Activated CD8-positive, alpha-beta memory T cell treated with anti-CD3 and anti-CD28 coated beads for 36 hours (primary cell): ENCODE data around the gene HPGD. TPM values are rescaled to one million over a fixed set of nuclear protein-coding genes. Genes with fewer than 3 reads are reported as not detected.
"Not testable (repeated sequence)": the region's sequence is repeated elsewhere in the genome, so short reads cannot be mapped to it uniquely, and the experiment has no call there.

Experiments used
- CTCF ChIA-PET: fragments of 350-600 bp; sonication (Branson Sonifier 250); formaldehyde crosslinking; loops from one replicate; lab custom pipeline; 2021; ENCODE audit warnings: antibody characterized with exemption; lab: Charles Lee
- POLR2A ChIA-PET: fragments of 350-600 bp; sonication (Branson Sonifier 250); formaldehyde crosslinking; loops from one replicate; lab custom pipeline; 2021; ENCODE audit warnings: antibody characterized with exemption; lab: Charles Lee
- total RNA-seq, 2 experiments: library from RNA; stranded (reverse); gene quantifications; one replicate each; pipeline ENCODE4 v1.2.3, GENCODE V29; 2021

HPGD gene
- total RNA-seq, 2 experiments from 2014 or later, result 1.7 to 2.0 TPM

- POLR2A ChIA-PET, CTCF ChIA-PET: not testable (repeated sequence)
Observed at GRCh38 chr4:174488368-174488767, 33.9 kb downstream of the HPGD start.

- CTCF ChIA-PET, result no interaction called here
- POLR2A ChIA-PET, result no interaction called here
Observed at GRCh38 chr4:174485025-174485424, 37.3 kb downstream of the HPGD start.

- CTCF ChIA-PET, result no interaction called here
- POLR2A ChIA-PET, result no interaction called here
Observed at GRCh38 chr4:174483792-174484191, 38.5 kb downstream of the HPGD start.

- ChIA-PET CTCF (no interaction called here), POLR2A (no interaction called here)
Observed at GRCh38 chr4:174479140-174479539, 43.1 kb downstream of the HPGD start.

- POLR2A ChIA-PET, result no interaction called here
- CTCF ChIA-PET, result no interaction called here
Observed at GRCh38 chr4:174475528-174475927, 46.8 kb downstream of the HPGD start.

GRCh38 chr4:174474457-174475075 is 47.7 kb downstream of the HPGD start:
- ChIA-PET POLR2A (no interaction called here), CTCF (no interaction called here)

- CTCF ChIA-PET, result no interaction called here
- POLR2A ChIA-PET, result no interaction called here
Observed at GRCh38 chr4:174467107-174467506, 55.2 kb downstream of the HPGD start.

- CTCF ChIA-PET, result no interaction called here
Observed at GRCh38 chr4:174464949-174465348, 57.3 kb downstream of the HPGD start.

GRCh38 chr4:174461466-174462106 is 60.7 kb downstream of the HPGD start:
- ChIA-PET POLR2A (no interaction called here), CTCF (no interaction called here)

More at GRCh38 chr4:174464949-174465348, 57.3 kb downstream of the HPGD start:
- POLR2A ChIA-PET, result no interaction called here

- ChIA-PET CTCF (no interaction called here), POLR2A (no interaction called here)
Observed at GRCh38 chr4:174460684-174461083, 61.6 kb downstream of the HPGD start.

GRCh38 chr4:174457468-174457867 is 64.8 kb downstream of the HPGD start:
- ChIA-PET POLR2A (no interaction called here), CTCF (no interaction called here)

- ChIA-PET POLR2A (no interaction called here), CTCF (no interaction called here)
Observed at GRCh38 chr4:174454815-174455473, 67.3 kb downstream of the HPGD start.

- POLR2A ChIA-PET, result no interaction called here
- CTCF ChIA-PET, result no interaction called here
Observed at GRCh38 chr4:174451718-174452296, 70.5 kb downstream of the HPGD start.

GRCh38 chr4:174450786-174451125 is 71.5 kb downstream of the HPGD start:
- ChIA-PET CTCF (no interaction called here), POLR2A (no interaction called here)

- POLR2A ChIA-PET, result no interaction called here
- CTCF ChIA-PET, result no interaction called here
Observed at GRCh38 chr4:174449944-174450785, 72.1 kb downstream of the HPGD start.

GRCh38 chr4:174449152-174449551 is 73.1 kb downstream of the HPGD start:
- POLR2A ChIA-PET, result no interaction called here
- CTCF ChIA-PET, result no interaction called here

GRCh38 chr4:174444390-174444789 is 77.9 kb downstream of the HPGD start:
- ChIA-PET POLR2A (no interaction called here), CTCF (no interaction called here)
